Muscle layer of duodenum (tissue), 2 donors: ENCODE results near the gene ZYG11B.
"Not testable (repeated sequence)": the region's sequence is repeated elsewhere in the genome, so short reads cannot be mapped to it uniquely, and the experiment has no call there.

Experiments
- H3K27ac ChIP-seq: one replicate; pipeline ENCODE4 v1.7.0; 2013; ENCODE audit warnings: mild to moderate bottlenecking, low read length
- H3K27me3 ChIP-seq: one replicate; pipeline ENCODE4 v1.7.0; 2013; ENCODE audit warnings: low read depth, mild to moderate bottlenecking, control low read depth, low read length
- H3K36me3 ChIP-seq, 2 donors: one replicate each; pipeline ENCODE4 v1.7.0; 2013; ENCODE audit warnings: low read length in 2 of 2, control low read depth in 1 of 2, mild to moderate bottlenecking in 1 of 2; ENCODE audit not compliant: insufficient read depth in 2 of 2, control insufficient read depth in 1 of 2
- H3K4me1 ChIP-seq, 2 donors: one replicate each; pipeline ENCODE4 v1.7.0; 2013; ENCODE audit warnings: low read length in 2 of 2, mild to moderate bottlenecking in 2 of 2, control low read depth in 1 of 2, moderate library complexity in 1 of 2; ENCODE audit not compliant: insufficient read depth in 2 of 2, control insufficient read depth in 1 of 2
- H3K4me3 ChIP-seq, 2 donors: one replicate each; pipeline ENCODE4 v1.7.0; 2013; ENCODE audit warnings: low read length in 2 of 2, low read depth in 1 of 2, mild to moderate bottlenecking in 1 of 2
- H3K9me3 ChIP-seq, 2 donors: one replicate each; pipeline ENCODE4 v1.7.0; 2013; ENCODE audit warnings: low read length in 2 of 2, control low read depth in 1 of 2, mild to moderate bottlenecking in 1 of 2; ENCODE audit not compliant: control insufficient read depth in 1 of 2
- donor health status: healthy.

The ZYG11B gene

DNA sequence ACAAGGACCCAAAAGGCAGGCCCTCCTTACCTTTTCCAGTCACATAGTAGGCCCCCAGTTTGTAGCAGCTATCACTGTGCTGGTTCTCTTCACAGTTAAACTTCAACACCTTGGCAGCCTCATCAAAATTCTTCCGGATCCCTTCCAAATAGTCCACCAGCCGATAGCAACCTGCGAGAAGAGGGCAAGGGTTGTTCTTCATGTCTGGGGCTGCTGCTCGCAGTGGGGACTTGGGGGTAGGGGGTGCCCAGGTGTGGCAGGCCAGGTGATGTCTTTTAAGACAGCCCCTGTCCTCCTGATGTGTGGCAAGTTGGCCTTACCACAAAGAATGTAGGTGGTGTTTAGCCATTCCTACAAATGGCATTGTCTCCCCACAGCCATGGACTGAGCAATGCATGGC is 33.6 kb upstream of the ZYG11B start:
- peaks cover 14 to 20% of the 10 kb centered on the region in 2 donors for H3K36me3 ChIP-seq

DNA sequence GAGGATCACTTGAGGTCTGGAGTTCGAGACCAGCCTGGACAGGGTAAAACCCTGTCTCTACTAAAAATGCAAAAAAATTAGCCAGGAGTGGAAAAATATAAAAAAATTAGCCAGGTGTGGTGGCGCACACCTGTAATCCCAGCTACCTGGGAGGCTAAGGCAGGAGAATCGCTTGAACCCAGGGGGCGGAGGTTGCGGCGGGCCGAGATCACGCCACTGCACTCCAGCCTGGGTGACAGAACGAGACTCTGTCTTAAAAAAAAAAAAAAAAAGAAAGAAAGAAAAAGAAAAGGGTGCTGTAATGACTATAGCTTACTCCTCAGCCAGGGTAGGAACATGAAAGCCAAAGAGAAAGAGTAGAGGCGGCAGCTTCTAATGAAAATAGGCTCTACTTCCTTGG is 32.9 kb upstream of the ZYG11B start:
- H3K27ac ChIP-seq, H3K4me3 ChIP-seq, H3K4me1 ChIP-seq, H3K27me3 ChIP-seq, H3K9me3 ChIP-seq: not testable (repeated sequence)
- H3K36me3 ChIP-seq = peaks cover 11 to 16% of the 10 kb centered on the region in 2 donors

More for the DNA sequence above, 33.6 kb upstream of the ZYG11B start:
- Histone ChIP-seq H3K4me1 (no peaks in the 10 kb centered on the region), H3K27ac (no peak overlapping the region), H3K27me3 (no peaks in the 10 kb centered on the region), H3K9me3 (no peaks in the 10 kb centered on the region), H3K4me3 (no peak overlapping the region)

DNA sequence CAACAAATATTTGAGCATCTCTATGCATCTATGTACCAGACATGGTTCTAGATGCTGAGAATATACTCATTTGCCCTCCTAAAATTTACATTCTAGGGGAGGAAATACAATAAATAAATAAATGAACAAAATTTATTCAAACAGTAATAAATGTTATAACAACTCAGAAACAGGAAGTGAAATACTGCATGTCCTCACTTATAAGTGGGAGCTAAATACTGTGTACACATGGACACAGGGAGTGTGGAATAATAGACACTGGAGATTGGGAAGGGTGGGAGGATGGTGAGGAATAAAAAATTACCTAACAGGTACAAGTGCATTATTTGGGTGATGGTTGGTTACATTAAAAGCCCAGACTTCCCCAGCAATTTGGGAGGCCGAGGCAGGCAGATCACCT is 32.4 kb upstream of the ZYG11B start:
- no peak overlapping the region for H3K4me3 ChIP-seq
- no peak overlapping the region for H3K27ac ChIP-seq
- peaks cover 11 to 16% of the 10 kb centered on the region in 2 donors for H3K36me3 ChIP-seq
- peaks cover 0 to 5% of the 10 kb centered on the region in 2 donors for H3K4me1 ChIP-seq
- no peaks in the 10 kb centered on the region for H3K27me3 ChIP-seq
- H3K9me3 ChIP-seq = no peaks in the 10 kb centered on the region

DNA sequence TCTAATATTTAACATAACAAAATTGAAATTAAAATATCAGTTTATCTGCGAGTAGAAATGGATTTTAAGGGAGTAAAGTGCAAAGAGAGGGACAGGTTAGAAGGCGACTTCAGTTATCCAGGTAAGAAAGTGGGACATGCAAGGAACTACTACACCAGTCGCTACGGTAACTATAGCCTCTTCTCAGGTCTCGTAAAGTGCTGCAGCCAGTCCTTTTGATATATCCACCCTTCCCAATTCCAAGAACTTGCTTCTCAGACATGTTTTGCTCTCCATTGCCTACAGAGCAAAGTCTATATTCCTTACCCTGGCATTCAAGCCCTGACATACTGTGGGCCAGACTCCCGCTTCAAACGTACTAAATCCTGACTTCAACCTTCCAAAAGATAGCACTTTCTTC is 30.6 kb upstream of the ZYG11B start:
- H3K27ac ChIP-seq = no peak overlapping the region
- H3K4me1 ChIP-seq = peaks cover 0 to 6% of the 10 kb centered on the region in 2 donors
- no peak overlapping the region for H3K4me3 ChIP-seq
- H3K36me3 ChIP-seq = peaks cover 11 to 16% of the 10 kb centered on the region in 2 donors
- no peaks in the 10 kb centered on the region for H3K27me3 ChIP-seq
- H3K9me3 ChIP-seq = no peaks in the 10 kb centered on the region

DNA sequence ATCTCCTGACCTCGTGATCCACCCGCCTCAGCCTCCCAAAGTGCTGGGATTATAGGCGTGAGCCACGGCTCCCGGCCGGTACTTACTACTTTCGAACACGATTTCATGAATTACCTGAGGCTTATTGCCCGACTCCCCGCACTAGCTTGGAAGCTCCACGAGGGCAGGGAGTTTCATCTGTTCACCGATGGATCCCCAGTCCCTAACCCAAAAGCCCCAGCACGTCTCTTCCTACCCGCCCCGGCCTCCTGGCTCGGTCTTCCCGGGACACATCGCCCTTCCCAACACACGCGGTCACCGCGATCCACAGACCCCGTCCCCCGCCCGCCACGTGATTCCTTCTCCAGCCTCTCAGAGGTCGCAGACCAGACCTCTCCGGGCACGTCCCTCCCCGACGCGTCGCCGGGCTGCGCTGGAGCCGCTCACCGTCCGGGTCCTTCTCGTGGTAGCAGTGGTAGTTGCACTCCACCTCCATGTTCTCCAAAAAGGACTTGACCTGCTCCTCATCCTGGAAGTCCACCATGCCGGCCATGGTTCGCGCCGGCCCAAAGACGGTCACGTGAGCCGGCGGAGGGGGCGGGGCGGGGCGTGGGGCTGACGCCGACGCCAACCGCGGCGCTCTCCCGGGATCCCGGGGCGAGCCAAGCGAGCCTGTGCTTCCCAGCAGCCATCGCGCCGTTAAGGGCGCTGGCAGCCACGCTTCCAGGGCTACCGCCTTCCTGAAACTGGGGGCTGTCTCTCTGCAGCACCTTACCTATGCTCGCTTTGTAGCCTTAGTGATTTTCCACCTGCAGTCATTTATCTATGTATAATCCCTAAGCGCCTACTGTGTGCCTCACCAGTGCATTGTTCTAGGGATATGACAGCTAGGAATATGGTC is 28.2 kb upstream of the ZYG11B start, which contains the start of gene COA7:
Gene COA7, minus strand, starts transcription at position 553 of the 880 bp plus-strand sequence. Its CDS starts 21 bp downstream, at position 532.
- Histone ChIP-seq H3K9me3 (no peaks in the 10 kb centered on the region), H3K4me1 (peaks cover 0 to 6% of the 10 kb centered on the region in 2 donors), H3K27me3 (no peaks in the 10 kb centered on the region), H3K4me3 (peak within 1 kb of the TSS; percentile 61 to 75), H3K27ac (peak within 1 kb of the TSS; percentile 63), H3K36me3 (no peaks in the 10 kb centered on the region)

DNA sequence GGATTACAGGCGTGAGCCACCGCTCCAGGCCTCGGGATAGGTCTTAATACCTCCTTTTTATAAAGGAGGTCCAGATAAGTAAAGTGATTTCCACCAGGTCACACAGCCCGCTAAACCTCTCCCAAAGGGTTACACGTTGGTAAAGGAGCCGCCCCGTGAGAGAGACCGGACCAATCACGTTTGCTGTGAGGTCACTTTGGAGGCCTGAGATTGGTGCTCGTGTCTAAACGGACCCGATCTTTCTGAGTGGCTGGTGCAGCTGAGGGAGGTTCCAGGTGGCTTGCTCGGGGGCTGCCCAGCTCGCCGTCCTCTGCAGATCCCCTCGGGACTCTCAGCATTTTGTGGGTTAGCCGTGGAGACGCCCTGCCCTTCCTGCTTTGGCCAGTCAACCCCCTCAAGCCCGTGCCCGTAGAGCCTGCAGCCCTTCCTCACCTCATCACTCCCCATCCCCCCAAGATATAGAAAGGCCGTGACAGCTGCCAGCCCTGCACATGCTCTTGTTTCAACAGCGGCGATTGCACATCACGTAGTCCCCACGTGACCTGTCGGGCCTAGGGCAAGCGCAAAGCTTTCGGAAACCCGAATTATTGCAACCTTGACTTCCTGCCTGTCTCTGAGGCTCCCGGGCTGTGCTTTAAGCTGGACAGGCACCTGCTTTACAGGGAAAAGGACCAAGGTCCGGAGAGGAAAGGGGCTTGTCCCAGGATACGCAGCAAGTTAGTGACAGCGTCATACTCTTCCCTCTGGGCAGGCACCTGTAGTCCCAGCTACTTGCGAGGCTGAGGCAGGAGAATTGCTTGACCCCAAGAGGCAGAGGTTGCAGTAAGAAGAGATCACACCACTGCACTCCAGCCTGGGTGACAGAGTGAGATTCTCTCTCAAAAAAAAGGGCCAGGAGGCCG is 23.1 kb upstream of the ZYG11B start:
- H3K27me3 ChIP-seq = no peaks in the 10 kb centered on the region
- no peaks in the 10 kb centered on the region for H3K36me3 ChIP-seq
- H3K4me3 ChIP-seq = peak overlapping the region; percentile 67 to 79
- no peaks in the 10 kb centered on the region for H3K9me3 ChIP-seq
- peaks cover 6 to 14% of the 10 kb centered on the region in 2 donors for H3K4me1 ChIP-seq
- H3K27ac ChIP-seq = peak overlapping the region; percentile 92

DNA sequence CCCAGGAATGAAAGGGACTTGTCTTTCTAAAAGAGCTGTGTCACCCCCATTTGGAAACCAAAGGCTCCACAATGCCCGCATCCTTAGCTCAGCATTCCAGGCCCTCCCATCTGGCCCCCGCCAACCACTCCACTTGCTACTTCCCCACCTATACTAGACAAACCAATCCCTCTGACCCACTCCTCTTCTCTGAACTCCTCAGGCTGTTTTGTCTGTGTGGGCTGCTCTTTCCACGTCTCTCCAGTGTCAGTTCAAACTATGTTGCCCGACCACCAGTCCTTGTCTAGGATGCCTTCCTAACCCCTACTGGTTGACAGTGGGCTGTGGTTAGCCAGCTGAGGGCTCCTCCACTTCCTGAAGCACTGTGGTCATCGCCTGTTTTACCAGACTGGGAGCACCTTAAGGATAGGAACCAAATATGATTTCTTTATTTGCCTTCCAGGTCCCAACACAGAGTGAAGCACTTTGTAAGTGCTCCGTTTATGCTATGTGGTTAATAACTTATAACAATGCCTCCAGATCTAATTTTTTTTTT is 20.1 kb upstream of the ZYG11B start:
- no peaks in the 10 kb centered on the region for H3K36me3 ChIP-seq
- no peaks in the 10 kb centered on the region for H3K9me3 ChIP-seq
- peaks cover 6 to 16% of the 10 kb centered on the region in 2 donors for H3K4me1 ChIP-seq
- H3K4me3 ChIP-seq = no peak overlapping the region
- no peak overlapping the region for H3K27ac ChIP-seq
- H3K27me3 ChIP-seq = no peaks in the 10 kb centered on the region

DNA sequence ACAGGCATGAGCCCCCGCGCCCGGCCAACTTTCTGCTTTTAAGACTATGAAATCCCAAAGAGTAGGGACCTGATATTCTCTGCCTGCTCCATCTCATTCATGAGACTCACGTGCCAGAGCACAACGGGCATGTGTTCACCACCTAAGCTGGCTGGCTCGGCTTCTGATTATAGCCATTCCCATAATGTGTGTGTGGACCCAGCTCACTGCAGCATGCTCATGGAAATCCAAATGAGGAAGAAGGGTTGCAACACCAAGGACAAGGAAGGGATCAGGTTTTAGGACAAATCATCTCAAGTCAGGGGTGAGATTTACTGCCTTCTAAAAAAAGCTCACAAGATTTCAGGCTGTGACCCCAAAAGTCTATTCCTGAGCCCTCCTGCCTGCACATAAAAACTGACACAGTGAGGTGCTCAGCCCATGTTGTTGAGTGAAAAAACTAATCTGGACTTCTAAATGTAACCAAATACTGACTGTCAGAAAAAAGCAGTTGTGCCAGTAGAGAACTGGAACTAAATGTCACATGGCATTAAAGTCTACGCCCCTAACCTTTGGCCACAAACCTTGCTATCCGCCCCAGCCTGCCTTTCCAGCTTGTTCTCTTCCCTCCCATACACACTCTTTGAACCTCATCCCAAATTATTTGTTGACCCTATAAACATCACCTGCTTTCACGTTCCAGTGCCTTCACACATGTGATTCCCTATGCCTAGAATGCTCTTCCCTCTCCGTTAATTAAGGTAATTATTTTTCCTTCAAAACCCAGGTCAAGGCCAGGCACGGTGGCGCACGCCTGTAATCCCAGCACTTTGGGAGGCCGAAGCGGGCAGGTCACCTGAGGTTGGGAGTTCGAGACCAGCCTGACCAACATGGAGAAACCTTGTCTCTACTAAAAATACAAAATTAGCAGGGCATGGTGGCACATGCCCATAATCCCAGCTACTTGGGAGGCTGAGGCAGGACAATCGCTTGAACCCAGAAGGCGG is 19.0 kb upstream of the ZYG11B start:
- H3K36me3 ChIP-seq = no peaks in the 10 kb centered on the region
- no peaks in the 10 kb centered on the region for H3K27me3 ChIP-seq
- H3K27ac ChIP-seq = no peak overlapping the region
- no peaks in the 10 kb centered on the region for H3K9me3 ChIP-seq
- no peak overlapping the region for H3K4me3 ChIP-seq
- peaks cover 6 to 16% of the 10 kb centered on the region in 2 donors for H3K4me1 ChIP-seq

DNA sequence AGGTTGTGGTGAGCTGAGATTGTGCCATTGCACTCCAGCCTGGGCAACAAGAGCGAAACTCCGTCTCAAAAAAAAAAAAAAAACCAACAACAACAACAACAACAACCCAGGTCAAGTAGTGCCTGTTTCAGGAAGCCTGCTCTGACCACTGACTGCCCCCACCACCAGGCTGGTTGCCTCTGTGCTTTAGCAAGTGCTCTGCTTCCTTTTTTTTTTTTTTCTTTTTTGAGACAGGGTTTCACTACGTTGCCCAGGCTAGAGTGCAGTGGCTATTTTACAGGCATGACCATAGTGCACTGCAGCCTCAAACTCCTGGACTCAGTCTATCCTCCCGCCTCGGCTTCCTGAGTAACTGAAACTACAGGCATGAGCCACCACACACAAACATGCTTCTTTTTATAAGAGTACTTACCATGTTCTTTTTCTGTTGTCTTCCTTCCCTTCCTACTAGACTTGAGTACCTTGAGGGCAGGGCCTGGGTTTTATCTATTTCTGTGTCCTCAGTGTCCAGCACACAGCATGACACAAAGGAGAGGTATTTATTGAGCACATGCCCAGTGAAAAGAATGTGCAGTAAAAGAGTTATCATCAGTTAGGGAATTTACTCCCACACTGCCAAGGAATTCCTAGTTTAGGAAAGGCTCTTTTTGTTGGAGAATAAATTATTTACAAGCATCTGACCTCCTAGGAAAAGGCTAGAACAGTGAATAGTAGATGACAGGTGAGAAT is 18.2 kb upstream of the ZYG11B start:
- peaks cover 6 to 14% of the 10 kb centered on the region in 2 donors for H3K4me1 ChIP-seq
- H3K27ac ChIP-seq = no peak overlapping the region
- H3K9me3 ChIP-seq = no peaks in the 10 kb centered on the region
- no peak overlapping the region for H3K4me3 ChIP-seq
- no peaks in the 10 kb centered on the region for H3K27me3 ChIP-seq
- no peaks in the 10 kb centered on the region for H3K36me3 ChIP-seq

DNA sequence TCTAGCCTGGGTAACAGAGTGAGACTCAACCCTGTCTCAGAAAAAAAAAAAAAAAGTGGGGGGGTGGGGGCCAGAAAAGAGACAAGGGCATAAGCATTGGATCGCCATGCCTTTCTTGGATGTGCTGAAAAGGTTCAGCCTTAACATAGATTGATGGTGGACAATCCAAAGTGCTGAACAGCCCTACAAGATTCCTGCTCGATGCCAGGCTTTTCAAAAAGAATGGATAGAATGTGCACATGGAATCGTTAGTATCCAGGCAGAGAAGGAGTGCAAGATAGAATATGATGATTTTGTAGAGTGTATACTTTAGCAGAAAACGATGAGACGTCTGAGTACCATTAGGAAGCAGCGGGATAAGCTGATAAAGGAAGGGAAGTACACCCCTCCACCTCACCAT is 17.2 kb upstream of the ZYG11B start:
- no peaks in the 10 kb centered on the region for H3K9me3 ChIP-seq
- H3K27ac ChIP-seq = no peak overlapping the region
- peaks cover 3 to 8% of the 10 kb centered on the region in 2 donors for H3K4me1 ChIP-seq
- H3K4me3 ChIP-seq = no peak overlapping the region
- H3K27me3 ChIP-seq = no peaks in the 10 kb centered on the region
- H3K36me3 ChIP-seq = no peaks in the 10 kb centered on the region
